HG02852 (cell line): ENCODE results near the gene TENM4.
"Not testable (repeated sequence)": the region's sequence is repeated elsewhere in the genome, so short reads cannot be mapped to it uniquely, and the experiment has no call there.

ENCODE experiments used
- ATAC-seq: cut with Tn5 transposase; IDR thresholded peaks from one replicate; pipeline ENCODE4 v1.9.1; 2021; ENCODE audit warnings: mild to moderate bottlenecking, moderate library complexity; ENCODE audit not compliant: unreplicated experiment

TENM4 gene

DNA sequence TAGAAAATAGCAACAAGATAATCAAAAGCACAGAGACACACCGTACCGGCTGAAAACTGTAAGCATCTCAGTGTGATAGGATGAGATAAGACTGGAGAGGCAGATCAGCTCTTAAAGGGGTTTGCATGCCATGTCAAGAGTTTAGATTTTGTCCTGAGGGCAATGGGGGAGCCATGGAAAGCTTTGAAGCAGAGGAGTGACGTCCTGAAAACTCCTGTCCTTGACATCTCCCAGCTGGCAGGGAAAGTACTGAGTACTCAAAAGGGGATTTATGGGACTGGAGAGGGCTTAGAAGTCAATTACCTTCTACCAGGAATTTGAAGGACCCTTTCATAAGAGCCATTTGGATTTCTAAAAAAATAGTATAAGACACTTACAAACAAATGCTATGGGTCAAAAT lies 445.7 kb downstream of the TENM4 start:
- no peak for ATAC-seq

DNA sequence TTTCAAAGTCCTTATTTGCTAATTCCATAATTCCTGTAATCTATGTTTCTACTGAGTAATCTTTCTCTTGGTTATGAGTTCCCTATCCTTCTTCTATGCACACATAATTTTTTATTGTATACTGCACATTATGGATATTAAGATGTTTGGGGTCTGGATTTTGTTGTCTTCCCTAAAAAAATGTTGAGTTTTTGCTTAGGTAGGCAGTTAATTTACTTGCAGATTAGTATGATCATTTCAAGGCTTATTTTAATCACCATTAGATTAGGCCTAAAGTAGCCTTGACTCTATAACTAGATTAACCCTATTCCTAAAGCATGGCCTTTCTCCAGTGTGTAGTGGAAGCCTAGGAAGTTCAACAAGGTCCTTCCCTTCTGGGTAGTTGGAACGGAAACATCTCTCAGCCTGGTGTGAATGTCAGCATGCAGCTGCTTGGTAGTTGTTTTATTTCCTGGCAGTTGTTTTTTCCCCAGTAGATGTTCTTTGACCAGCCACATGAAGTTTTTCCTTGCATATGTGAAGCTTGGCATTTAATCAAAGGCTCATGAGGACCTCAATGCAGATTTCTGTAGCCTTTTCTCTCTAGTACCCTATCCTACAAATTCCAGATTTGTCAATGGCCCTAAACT lies 446.9 kb downstream of the TENM4 start:
- ATAC-seq: no peak

DNA sequence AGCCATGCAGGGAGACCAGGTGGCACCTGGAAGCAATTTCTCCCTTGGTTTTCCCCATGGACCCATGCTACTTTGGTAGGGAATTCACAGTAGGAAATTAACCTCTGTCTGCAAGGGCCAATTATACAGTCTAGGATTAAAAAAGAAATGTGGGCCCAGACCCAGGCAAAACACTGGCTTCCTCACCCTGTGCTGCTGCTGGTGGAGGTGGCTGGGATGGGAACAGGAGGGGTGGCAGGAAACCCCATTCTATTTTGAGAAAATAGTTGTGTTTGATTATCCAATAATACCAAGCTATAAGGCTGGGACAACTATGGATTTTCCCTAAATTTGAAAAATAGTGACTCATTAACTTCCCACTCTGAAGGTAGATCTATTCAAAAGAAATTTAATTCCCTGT lies 449.1 kb downstream of the TENM4 start:
- no peak for ATAC-seq

GRCh38 chr11:78990261-78990660 lies 450.6 kb downstream of the TENM4 start:
- no peak for ATAC-seq

DNA sequence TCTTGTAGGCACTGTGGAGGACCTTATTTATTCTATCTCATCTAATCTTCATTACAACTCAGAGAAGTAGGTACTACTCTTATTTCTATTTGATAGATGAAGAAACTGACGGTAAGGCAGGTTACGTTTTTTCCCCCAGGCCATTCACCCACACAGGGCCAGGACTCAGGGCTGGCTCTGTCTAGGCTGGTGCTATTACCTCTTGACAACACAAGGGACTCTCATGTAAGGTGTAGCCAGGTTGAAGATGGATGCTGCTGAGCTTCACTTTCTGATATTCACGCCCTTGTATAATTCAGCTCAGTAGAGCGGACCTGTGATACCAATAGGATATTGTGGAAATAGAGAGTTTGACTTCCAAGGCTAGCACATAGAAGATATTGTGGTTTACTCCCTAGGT lies 453.1 kb downstream of the TENM4 start:
- ATAC-seq: no peak

DNA sequence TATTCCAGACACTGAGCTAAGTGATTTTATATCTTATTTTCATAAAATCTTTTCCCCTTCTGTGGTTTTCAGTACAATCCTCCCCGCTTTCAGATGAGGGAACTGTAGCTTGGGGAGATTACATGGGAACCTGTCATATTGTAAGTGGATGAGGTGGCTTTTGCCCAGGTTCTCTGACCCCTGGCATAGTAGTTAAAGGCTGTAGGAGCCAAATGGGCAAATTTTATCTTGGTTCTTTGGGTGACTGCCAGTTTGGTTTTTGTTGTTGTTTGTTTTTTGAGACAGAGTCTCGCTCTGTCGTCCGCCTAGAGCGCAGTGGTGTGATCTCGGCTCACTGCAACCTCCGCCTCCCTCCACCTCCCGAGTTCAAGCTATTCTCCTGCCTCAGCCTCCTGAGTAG lies 454.5 kb downstream of the TENM4 start:
- no peak for ATAC-seq

DNA sequence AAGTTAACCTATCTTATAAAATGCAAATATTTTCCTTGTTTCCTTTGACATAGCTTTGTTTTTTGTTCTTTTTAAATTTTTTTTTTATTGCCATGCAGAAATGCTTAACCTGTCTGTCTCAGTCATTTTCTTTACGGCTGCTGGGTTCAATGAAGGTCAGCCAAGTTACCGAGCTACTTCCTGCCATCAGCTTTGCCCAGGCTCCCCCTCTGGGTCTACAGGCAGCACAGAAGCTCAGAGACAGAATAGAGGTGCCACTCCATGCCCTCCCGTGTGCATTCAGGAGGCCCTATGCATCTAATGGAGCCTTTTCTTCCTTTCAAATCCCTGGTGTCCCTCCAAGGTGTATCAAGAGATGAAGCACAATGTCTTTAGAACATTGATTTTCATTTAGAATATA lies 455.2 kb downstream of the TENM4 start:
- no peak for ATAC-seq

DNA sequence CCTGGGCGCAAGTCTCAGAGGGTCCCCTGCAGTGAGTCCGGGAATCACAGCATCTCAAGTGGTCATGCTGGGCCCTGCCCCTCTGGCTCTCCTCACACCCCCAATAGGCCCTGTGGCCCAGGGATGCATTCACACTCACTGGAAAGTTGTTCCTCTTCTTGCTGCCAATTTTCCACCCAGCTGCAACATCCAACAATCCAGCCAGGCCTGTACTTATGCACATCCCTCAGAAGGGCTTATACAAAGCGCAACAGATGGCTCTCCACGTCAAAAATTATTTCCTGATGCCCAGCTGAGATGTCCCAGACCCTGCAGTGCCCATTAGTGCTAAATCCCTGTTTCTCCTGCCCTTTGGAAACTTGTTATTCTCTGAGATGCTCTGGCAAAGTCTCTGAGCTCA lies 458.4 kb downstream of the TENM4 start:
- no peak for ATAC-seq

DNA sequence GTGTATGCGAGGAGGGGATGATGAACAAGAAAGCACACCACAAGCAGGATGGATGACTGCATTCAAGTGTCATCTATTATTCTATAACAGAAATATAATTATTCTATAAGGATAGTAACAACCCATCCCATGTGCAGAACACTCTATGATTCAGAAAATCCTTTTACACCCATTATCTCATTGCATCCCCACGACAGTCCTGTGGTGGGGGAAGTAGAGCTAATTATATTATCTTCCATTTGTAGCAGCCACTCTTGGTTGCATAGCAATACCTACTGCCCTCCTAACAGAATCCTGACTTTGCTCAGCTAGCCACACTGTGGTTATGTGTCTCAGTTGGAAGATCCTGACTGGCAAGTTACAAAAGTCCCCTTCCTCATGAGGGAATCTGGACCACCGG lies 459.7 kb downstream of the TENM4 start:
- no peak for ATAC-seq

GRCh38 chr11:78978831-78979230 lies 462.0 kb downstream of the TENM4 start:
- ATAC-seq: no peak

DNA sequence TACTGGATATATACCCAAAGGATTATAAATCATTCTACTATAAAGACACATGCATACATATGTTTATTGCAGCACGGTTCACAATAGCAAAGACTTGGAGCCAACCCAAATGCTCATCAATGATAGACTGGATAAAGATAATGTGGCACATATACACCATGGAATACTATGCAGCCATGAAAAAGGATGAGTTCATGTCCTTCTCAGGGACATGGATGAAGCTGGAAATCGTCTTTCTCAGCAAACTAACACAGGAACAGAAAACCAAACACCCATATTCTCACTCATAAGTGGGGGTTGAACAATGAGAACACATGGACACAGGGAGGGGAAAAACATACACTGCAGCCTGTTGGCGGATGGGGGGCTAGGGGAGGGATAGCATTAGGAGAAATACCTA lies 463.0 kb downstream of the TENM4 start:
- not testable (repeated sequence) for ATAC-seq

DNA sequence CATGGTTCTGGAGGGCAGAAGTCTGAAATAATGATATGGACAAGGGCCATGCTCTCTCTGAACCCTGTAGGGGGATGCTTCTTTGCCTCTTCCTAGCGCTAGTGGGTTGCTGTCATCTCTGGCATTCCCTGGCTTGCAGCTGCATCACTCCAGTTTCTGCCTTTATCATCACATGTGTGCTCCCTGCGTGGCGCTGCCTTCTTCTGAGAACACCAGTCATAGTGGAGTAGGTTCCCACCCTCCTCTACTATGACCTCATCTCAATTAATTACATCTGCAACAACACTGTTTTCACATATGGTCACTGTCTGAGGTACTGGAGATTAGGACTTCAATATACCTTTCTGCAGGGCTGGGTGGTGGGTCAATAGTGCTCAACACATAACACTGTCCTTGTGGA lies 463.8 kb downstream of the TENM4 start:
- no peak for ATAC-seq

DNA sequence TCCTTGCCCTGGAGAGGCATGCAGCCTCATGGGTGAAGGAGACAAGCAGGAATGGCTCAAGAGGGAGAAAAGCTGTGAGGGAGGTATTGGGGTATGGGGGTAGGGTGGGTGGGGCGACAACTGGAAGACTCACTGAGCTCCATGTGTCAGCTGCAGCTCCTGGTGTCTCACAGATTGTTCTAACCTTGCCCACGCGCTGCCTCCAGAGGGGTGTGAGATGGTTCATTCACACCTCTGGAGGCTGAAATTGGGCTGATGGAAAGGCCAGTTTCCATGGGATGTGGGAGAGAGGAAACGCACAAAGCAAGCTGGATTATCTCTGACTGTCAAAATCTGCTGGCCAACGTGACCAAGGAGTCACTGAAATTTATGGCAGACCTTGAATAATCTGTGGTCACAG lies 465.7 kb downstream of the TENM4 start:
- no peak for ATAC-seq

- no peak for ATAC-seq
Measured at GRCh38 chr11:78973876-78974275, 467.0 kb downstream of the TENM4 start.

DNA sequence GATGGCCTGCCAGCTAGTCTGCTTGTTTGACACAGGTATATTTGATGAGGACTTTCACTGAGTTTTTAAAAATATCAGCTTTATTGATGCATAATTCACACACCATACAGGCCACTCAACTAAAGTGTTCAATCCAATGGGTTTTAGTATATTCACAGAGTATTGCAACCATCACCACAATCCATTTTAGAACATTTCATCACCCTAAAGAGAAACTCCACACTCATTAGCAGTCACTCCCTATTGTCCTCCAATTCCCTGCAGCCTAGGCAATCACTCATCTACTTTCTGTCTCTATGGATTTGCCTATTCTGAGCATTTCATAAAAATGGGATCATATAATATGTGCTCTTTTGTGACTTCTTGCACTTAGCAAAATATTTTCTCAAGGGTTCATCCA lies 468.2 kb downstream of the TENM4 start:
- no peak for ATAC-seq

DNA sequence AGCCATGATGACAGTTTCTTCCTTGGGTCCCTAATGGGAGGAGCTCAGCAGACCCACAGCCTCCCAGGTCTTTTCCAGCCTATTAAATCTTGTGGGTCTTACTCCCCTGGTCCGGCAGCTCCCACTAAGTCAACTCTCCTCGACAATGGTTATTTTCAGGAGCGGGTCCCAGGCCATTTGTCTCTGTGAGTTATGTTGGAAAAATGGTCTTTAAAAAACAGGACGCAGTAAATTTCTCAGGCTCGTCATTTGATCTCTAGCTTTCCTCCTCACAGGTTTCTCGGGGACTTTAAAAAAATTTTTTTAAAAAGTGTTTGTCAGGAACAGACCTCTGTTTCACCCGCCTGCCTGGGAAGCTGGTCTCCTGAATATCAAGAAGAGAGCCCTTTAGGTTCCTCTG lies 468.7 kb downstream of the TENM4 start:
- ATAC-seq: no peak

DNA sequence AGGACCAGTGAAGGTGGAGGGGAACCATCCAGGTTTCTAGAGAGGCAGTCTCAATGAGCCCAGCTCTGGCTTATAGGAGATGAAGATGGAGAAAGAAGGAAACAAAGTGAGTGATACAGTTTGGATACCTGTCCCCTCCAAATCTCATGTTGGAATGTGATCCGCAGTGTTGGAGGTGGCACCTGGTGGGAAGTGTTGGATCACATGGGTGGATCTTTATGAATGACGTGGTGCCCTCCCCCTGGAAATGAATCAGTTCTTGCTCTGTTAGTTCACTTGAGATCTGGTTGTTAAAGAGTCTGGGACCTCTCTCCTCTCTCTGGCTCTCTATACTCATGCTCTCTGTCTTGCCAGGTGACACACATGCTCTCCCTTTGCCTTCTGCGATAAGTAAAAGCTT lies 473.0 kb downstream of the TENM4 start:
- no peak for ATAC-seq

GRCh38 chr11:78965432-78965831 lies 475.4 kb downstream of the TENM4 start:
- no peak for ATAC-seq

GRCh38 chr11:78961937-78962701 lies 478.7 kb downstream of the TENM4 start:
- no peak for ATAC-seq

GRCh38 chr11:78961247-78961646 lies 479.6 kb downstream of the TENM4 start:
- ATAC-seq: no peak

DNA sequence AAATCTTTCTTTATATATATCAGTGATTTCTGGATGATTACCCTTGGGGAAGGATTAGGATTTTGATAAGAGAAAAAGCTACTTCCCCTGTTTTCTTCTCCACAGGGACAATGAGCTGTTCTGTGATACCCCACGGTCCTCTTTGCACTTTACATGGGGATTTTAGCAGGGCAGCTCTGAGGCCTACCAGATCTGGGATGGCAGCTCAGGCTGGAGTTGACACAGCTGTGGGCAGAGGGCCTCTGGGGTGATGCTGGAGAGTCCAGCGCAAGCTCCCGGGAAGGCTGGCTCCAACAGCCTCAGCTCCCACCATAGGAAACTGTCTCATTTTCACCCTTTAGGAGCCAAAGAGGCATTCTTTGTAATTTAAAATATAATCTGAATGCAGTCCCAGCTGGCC lies 482.4 kb downstream of the TENM4 start:
- no peak for ATAC-seq

DNA sequence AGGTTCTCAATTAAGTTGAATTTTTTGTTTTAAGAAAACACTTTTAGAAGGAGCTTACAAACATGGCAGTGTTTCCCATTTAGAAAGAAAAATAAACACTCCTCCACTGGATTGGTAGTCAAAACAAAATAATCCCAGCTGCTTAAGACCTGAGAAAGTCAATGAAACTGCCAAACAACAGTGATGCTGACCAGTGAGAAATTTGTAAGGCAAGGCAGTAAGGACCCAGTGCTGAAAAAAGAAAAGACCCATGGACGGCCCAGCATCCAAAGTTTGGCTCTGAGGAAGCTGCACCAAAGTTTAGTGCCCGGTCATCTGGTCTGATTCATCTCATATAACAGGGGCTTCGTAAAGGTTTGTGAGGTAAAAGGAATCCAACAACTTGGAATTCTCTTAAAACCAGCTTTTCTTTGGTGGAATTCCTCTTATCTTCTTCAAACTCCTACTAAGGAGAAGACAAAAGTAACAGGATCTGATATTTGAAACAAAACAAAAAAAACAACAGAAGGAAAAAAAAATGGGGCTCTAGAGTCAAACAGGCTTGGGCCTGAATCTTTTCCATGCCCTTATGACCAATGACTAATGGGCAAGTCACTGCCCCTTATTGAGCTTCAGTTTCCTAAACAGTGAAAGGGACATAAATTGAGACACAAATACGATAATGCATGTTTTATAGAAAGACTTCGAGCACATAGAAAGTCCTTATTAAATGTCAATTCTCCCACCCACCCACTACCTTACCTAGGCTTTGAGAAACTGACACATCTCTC lies 483.2 kb downstream of the TENM4 start:
- ATAC-seq: no peak
